Parathyroid adenoma (tissue), 2 donors: ENCODE measurements around the gene PEX11B.

Experiments used
- H2AFZ ChIP-seq: fragments of 300-600 bp; sonication (generic); one replicate; pipeline ENCODE4 v1.7.0; 2017; ENCODE audit warnings: antibody characterized with exemption, mild to moderate bottlenecking
- H3K27ac ChIP-seq: fragments of 300-600 bp; sonication (generic); one replicate; pipeline ENCODE4 v1.7.0; 2017
- H3K27me3 ChIP-seq: fragments of 300-600 bp; sonication (generic); one replicate; pipeline ENCODE4 v1.7.0; 2017; ENCODE audit warnings: low read length; ENCODE audit not compliant: control insufficient read depth, insufficient read depth
- H3K36me3 ChIP-seq: fragments of 300-600 bp; sonication (generic); one replicate; pipeline ENCODE4 v1.7.0; 2017; ENCODE audit warnings: low read length; ENCODE audit not compliant: control insufficient read depth, insufficient read depth
- H3K4me1 ChIP-seq: fragments of 300-600 bp; sonication (generic); one replicate; pipeline ENCODE4 v1.7.0; 2017; ENCODE audit warnings: control low read depth
- H3K4me2 ChIP-seq: fragments of 300-600 bp; sonication (generic); one replicate; pipeline ENCODE4 v1.7.0; 2017; ENCODE audit warnings: low read length
- H3K4me3 ChIP-seq: fragments of 300-600 bp; sonication (generic); one replicate; pipeline ENCODE4 v1.7.0; 2017; ENCODE audit warnings: low read depth, low read length
- H3K79me2 ChIP-seq: fragments of 300-600 bp; sonication (generic); one replicate; pipeline ENCODE4 v1.7.0; 2017; ENCODE audit warnings: control low read depth
- H3K9ac ChIP-seq: fragments of 300-600 bp; sonication (generic); one replicate; pipeline ENCODE4 v1.7.0; 2017; ENCODE audit warnings: mild to moderate bottlenecking
- H3K9me3 ChIP-seq: fragments of 300-600 bp; sonication (generic); one replicate; pipeline ENCODE4 v1.7.0; 2017; ENCODE audit warnings: low read length; ENCODE audit not compliant: control insufficient read depth
- CTCF ChIP-seq: fragments of 300-600 bp; sonication (generic); IDR thresholded peaks from one replicate; pipeline ENCODE4 v1.7.0; 2017; ENCODE audit warnings: antibody characterized with exemption, mild to moderate bottlenecking
- donor health status: primary hyperparathyroidism.

The PEX11B gene

DNA sequence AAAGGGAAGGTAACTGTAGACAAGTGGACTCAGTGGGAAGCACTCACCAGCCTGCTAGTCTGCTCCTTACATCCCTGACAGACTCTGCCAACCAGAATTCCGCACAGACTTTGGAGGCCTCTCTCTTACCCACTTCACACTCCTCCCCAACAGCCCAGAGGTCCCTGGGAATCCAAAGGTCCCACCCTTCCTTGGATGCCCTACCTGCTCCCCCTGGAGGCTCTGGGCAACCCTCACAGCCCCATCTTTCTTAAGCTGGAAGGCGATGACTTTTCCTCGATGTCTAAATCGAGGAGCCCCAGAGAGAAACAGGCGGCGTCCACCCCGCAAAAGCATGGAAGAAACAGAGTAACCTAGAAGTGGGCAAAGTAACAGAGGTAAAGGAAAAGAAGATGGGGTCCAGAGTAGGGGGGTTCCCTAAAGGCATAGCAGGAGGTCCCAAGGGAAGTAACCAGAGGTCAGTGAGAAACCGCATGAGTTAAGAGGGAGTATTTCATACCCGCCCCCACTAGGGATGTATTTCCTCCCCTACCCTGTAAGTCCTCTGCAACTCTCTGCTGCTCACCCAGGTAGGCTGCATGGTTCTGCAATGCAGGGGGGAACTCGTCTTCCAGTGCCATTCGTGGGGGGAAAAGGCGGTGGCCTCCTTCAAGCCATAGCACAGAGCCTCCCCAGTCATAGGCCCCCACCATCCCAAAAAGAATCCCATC is 17.1 kb downstream of the PEX11B start:
- no peak for TF ChIP-seq CTCF
- H3K27ac ChIP-seq = no peak overlapping the region
- no peak overlapping the region for H3K4me3 ChIP-seq
- no peaks in the 10 kb centered on the region for H3K79me2 ChIP-seq
- no peaks in the 10 kb centered on the region for H3K4me1 ChIP-seq
- H3K9ac ChIP-seq = no peak overlapping the region
- no peaks in the 10 kb centered on the region for H3K36me3 ChIP-seq
- H2AFZ ChIP-seq = no peak overlapping the region
- no peak overlapping the region for H3K4me2 ChIP-seq
- H3K27me3 ChIP-seq = no peaks in the 10 kb centered on the region
- H3K9me3 ChIP-seq = no peaks in the 10 kb centered on the region

GRCh38 chr1:145898756-145899155 is 19.8 kb downstream of the PEX11B start:
- no peak overlapping the region for H3K4me3 ChIP-seq
- no peaks in the 10 kb centered on the region for H3K27me3 ChIP-seq
- no peaks in the 10 kb centered on the region for H3K36me3 ChIP-seq
- H3K4me2 ChIP-seq = no peak overlapping the region
- H3K79me2 ChIP-seq = no peaks in the 10 kb centered on the region
- H3K9me3 ChIP-seq = no peaks in the 10 kb centered on the region
- no peak overlapping the region for H2AFZ ChIP-seq
- no peaks in the 10 kb centered on the region for H3K4me1 ChIP-seq
- H3K9ac ChIP-seq = no peak overlapping the region
- no peak overlapping the region for H3K27ac ChIP-seq
- TF ChIP-seq CTCF = no peak

- H3K4me2 ChIP-seq = no peak overlapping the region
- TF ChIP-seq CTCF = no peak
- H2AFZ ChIP-seq = no peak overlapping the region
- no peaks in the 10 kb centered on the region for H3K79me2 ChIP-seq
- no peaks in the 10 kb centered on the region for H3K9me3 ChIP-seq
- H3K4me3 ChIP-seq = no peak overlapping the region
- H3K4me1 ChIP-seq = no peaks in the 10 kb centered on the region
- H3K36me3 ChIP-seq = no peaks in the 10 kb centered on the region
- H3K9ac ChIP-seq = no peak overlapping the region
- H3K27ac ChIP-seq = no peak overlapping the region
- no peaks in the 10 kb centered on the region for H3K27me3 ChIP-seq
Observed at GRCh38 chr1:145897969-145898368, 20.5 kb downstream of the PEX11B start.

DNA sequence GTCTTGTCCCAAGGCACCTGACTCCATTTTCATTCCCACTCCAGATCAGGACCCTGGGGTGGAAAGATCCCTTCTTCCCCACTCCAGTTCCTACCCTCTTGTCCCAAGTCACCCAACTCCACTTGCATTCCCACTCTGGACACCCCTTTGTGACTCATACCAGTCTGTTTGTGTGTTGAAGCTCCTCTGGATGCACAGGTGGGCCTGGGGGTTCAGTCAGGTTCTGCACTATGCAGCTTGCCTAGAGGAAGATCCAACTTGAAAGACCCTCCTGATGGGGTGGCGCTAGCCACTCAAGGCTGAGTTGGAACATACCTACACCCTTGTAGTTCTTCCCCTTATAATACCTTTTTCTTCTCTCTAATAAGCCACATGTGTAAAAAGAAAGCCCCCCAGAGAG is 23.0 kb downstream of the PEX11B start:
- Histone ChIP-seq H3K27ac (no peak overlapping the region), H3K79me2 (no peaks in the 10 kb centered on the region), H3K4me2 (no peak overlapping the region), H3K4me3 (no peak overlapping the region), H3K9ac (no peak overlapping the region), H2AFZ (no peak overlapping the region), H3K4me1 (peaks cover 5% of the 10 kb centered on the region), H3K36me3 (no peaks in the 10 kb centered on the region), H3K27me3 (no peaks in the 10 kb centered on the region), H3K9me3 (no peaks in the 10 kb centered on the region)
- no peak for TF ChIP-seq CTCF
